Aorta (tissue), 5 donors: ENCODE measurements around the gene KNCN. TPM values are rescaled to one million over a fixed set of nuclear protein-coding genes. Genes with fewer than 3 reads are reported as not detected.

Source experiments
- ATAC-seq: fragments of 200-7000 bp; cut with Tn5 transposase; one replicate; pipeline ENCODE4 v1.9.1; 2022; ENCODE audit warnings: moderate library complexity; ENCODE audit not compliant: low FRiP score
- DNase-seq, 2 donors: peaks; one replicate each; pipeline ENCODE4 v3.0.0-alpha.2; 2020
- H3K27ac ChIP-seq, 2 donors: one replicate each; pipeline ENCODE4 v1.5.1; 2013; ENCODE audit warnings: low read length in 2 of 2, mild to moderate bottlenecking in 2 of 2, moderate library complexity in 2 of 2, control low read depth in 1 of 2, inconsistent platforms in 1 of 2, low read depth in 1 of 2
- H3K27me3 ChIP-seq, 2 donors: one replicate each; pipeline ENCODE4 v1.6.1; 2013; ENCODE audit warnings: control low read depth in 1 of 2, low read length in 1 of 2, mild to moderate bottlenecking in 1 of 2, moderate library complexity in 1 of 2; ENCODE audit not compliant: insufficient read depth in 2 of 2, control insufficient read depth in 1 of 2
- H3K36me3 ChIP-seq, 2 donors: one replicate each; pipeline ENCODE4 v1.6.1; 2013; ENCODE audit warnings: control low read depth in 1 of 2, low read length in 1 of 2, mild to moderate bottlenecking in 1 of 2; ENCODE audit not compliant: insufficient read depth in 2 of 2, control insufficient read depth in 1 of 2
- H3K4me1 ChIP-seq, 2 donors: one replicate each; pipeline ENCODE4 v1.6.1; 2013; ENCODE audit warnings: low read length in 2 of 2, control low read depth in 1 of 2, mild to moderate bottlenecking in 1 of 2, moderate library complexity in 1 of 2; ENCODE audit not compliant: insufficient read depth in 2 of 2, control insufficient read depth in 1 of 2
- H3K4me3 ChIP-seq, 2 donors: one replicate each; pipeline ENCODE4 v1.5.1; 2013; ENCODE audit warnings: low read length in 2 of 2, control low read depth in 1 of 2, mild to moderate bottlenecking in 1 of 2
- H3K9me3 ChIP-seq: one replicate; pipeline ENCODE4 v1.6.1; 2013; ENCODE audit warnings: mild to moderate bottlenecking, low read length; ENCODE audit not compliant: control insufficient read depth
- WGBS, 2 donors: extraction: QIAGEN DNeasy Blood & Tissue Kit; methylation state at CpG; one replicate each; pipeline ENCODE4 v1.1.7; 2013; 5-methylcytosine and 5-hydroxymethylcytosine counted together
- intact Hi-C, 2 donors: fragments of 100-400 bp; cut with DNase I; formaldehyde crosslinking; loops; one replicate each; pipeline versions ENCODE4 v1.14.2 to v1.15.0; 2022
- long read RNA-seq, 2 donors: library from polyadenylated mRNA; unstranded; transcript quantifications; one replicate each; pipeline ENCODE4 v2.0.0, GENCODE V29; 2020 to 2021
- polyA plus RNA-seq, 2 donors: library from polyadenylated mRNA; stranded (reverse); fragments of 200-250 nt; gene quantifications; one replicate each; pipeline ENCODE4 v1.2.3, GENCODE V29; 2013
- total RNA-seq, 2 donors: library from RNA; stranded (reverse); fragmentation: NEBNext Ultra II Directional; extraction: Animal tissue kit (Norgen Biotek cat#: 25700); gene quantifications; one replicate each; pipeline ENCODE4 v1.2.1, GENCODE V29; 2021
- donor health status: healthy with polysubstance abuse.
- donor health status: Bipolar disorder and iron deficiency.
- donor health status: DM: no; HTN: no; CAD: no.
- donor health status: DM: no; HTN: no; CAD: no.
- donor health status: DM: yes; HTN: yes; CAD: no.

The KNCN gene
- total RNA-seq, result not detected
- polyA plus RNA-seq, result under 1 TPM in 1 of 2 donors, not detected in 1; 0.15 TPM
- long read RNA-seq, donor 1, result 0 reads
- long read RNA-seq, donor 2, result 0 reads

DNA sequence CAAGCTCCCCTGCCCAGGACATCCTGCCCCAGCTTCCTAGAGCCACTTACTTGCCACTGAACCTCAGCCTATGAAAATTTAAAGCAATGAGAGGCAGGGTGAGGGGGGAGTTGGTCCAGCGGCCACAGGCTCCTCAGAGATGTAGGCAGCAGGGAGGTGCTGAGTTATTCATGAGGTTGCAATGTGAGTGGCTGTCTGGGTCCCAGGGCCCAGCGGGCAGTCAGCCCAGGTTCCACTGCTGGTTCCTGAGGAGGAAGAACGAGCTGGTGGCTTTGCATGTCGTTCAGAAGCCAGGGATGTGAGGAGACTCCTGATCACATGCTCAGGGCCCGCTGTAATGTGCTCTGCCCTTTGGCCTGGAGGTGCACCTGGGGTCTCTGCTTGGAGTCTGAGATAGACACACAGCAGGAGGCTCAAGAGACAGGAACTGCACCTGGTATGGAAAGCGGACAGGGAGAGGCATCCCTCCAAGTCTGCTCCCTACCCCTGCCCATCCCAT lies at the start of gene KNCN:
Gene KNCN, minus strand, starts transcription at position 51 of the 499 bp plus-strand sequence. CDS start 432 bp downstream, outside the sequence.
- intact Hi-C loops, result no loop called here
- no peaks in the 10 kb centered on the region for H3K9me3 ChIP-seq
- ATAC-seq, result no peak
- no peak within 1 kb of the TSS for H3K4me3 ChIP-seq
- 71 to 78% methylated on average over 6 of the region's 6 CpGs for WGBS, 2 donors
- H3K27me3 ChIP-seq, result no peaks in the 10 kb centered on the region
- peak in 1 of 2 donors; percentile 70 for DNase-seq
- no peak within 1 kb of the TSS for H3K27ac ChIP-seq
- H3K36me3 ChIP-seq, result no peaks in the 10 kb centered on the region
- no peaks in the 10 kb centered on the region for H3K4me1 ChIP-seq

DNA sequence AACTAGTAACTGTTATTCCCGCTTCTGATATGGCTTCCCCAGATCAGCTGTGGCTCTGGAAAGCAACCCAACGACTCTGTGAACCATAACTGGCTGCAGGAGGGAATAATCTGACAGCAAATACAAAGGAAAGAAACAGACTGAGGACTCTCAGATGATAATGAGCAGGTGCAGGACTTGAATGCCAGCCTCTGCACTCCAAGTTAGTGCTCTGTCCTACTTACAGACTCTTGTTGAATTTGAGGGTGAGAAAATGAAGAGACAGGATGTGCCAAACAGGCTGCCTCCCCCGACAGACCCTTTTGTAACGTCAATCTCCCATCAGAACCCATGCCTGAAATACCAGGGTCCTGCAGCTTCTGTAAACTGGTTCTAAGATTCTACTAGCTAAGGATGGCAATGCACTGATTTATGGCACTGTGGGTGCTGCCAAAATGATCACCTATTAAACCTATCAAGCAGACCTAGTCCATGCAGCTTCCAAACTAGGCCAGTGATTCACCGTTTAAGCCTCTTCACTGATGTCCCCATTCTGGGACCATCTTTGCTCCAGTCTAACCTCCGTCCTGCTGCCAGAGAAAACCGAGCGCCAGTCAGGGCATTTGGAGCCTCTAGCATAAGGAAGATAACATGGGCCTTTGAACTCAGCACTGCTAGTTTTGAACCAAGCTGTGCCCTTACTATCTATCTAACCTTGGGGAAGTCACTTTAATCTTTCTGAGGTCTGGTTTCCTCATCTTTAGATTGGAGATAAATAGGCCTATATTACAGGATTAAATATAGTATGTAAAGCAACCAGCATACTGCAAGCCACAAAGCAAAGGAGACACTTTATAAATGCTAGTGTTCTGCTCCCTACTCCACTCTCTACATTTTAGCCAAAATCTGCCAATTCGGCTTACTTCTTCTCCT lies 47.9 kb upstream of the KNCN start:
- ATAC-seq, result no peak
- H3K4me1 ChIP-seq, result peaks cover 0 to 2% of the 10 kb centered on the region in 2 donors
- H3K36me3 ChIP-seq, result no peaks in the 10 kb centered on the region
- 81 to 82% methylated on average over 9 of the region's 9 CpGs for WGBS, 2 donors
- intact Hi-C loops, result no loop called here
- H3K27me3 ChIP-seq, result no peaks in the 10 kb centered on the region
- no peak overlapping the region for H3K4me3 ChIP-seq
- no peaks in the 10 kb centered on the region for H3K9me3 ChIP-seq
- H3K27ac ChIP-seq, result no peak overlapping the region
- DNase-seq, result no peak

DNA sequence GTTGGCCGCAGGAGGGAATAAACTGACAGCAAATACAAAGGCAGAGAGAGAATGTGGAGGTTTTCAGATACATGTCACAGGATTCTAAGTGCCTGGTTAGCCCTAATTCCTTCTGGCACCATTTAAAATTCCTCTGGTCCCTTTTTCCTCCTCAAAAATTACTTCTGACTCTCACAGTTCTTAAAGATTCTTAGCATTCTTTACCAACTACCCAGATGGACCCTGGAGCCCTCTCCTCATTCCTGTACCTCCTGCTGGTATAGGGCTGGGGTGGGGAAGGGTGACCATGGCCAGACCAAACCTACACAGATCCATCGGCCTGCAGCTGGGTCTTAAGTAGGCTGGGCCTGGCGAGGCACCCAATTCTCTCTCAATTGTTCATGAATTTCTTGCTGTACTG lies 45.4 kb upstream of the KNCN start:
- Histone ChIP-seq H3K9me3 (no peaks in the 10 kb centered on the region), H3K27me3 (no peaks in the 10 kb centered on the region), H3K27ac (no peak overlapping the region), H3K4me3 (no peak overlapping the region), H3K36me3 (peaks cover 2 to 8% of the 10 kb centered on the region in 2 donors), H3K4me1 (no peaks in the 10 kb centered on the region)
- WGBS, 2 donors, result 87% methylated on average over 3 of the region's 3 CpGs
- ATAC-seq (no peak), DNase-seq (no peak)
- intact Hi-C loops, result no loop called here

DNA sequence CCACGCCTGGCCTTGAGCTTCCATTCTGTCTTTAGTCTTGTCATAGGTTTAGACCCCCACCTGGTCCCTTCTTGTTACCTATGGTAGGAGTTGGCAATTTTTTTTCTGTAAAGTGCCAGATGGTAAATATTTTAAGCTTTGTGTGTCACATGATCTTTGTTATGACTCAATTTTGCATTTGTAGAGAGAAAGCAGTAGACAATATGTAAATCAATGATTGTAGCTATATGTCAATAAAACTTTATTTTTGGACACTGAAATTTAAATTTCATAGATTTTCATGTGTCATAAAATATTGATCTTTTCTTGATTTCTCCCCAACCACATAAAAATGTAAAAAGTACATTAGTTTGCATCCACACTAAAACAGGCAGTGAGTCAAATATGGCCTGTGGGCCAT lies 44.6 kb upstream of the KNCN start:
- Histone ChIP-seq H3K9me3 (no peaks in the 10 kb centered on the region), H3K36me3 (peaks cover 7 to 8% of the 10 kb centered on the region in 2 donors), H3K27ac (no peak overlapping the region), H3K27me3 (no peaks in the 10 kb centered on the region), H3K4me1 (no peaks in the 10 kb centered on the region), H3K4me3 (no peak overlapping the region)
- intact Hi-C loops, result no loop called here
- no peak for ATAC-seq
- DNase-seq, result no peak
- 97 to 100% methylated on average over 1 of the region's 1 CpG for WGBS, 2 donors

DNA sequence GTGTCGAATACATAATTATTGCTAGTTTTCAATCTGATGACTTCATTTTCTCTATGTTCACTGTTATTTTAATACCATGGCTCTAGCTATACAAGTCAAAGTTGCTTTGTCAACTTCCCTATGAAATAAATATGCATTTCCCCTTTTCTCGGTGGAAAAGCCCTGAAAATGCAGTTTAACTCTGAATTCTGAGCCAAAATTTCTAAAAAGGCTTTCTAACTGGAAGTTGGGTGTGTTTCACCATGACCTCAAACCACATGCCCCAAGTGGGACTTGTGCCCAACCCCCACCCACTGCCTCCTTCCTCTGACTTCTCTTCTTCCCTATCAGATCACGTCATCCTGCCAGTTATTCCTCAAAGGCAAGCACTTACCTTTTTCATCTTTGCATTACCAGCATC lies 43.7 kb upstream of the KNCN start:
- H3K36me3 ChIP-seq, result peaks cover 8 to 9% of the 10 kb centered on the region in 2 donors
- H3K27ac ChIP-seq, result no peak overlapping the region
- H3K9me3 ChIP-seq, result no peaks in the 10 kb centered on the region
- DNase-seq, result peak; percentile 83 to 91
- H3K4me3 ChIP-seq, result no peak overlapping the region
- ATAC-seq, result peak; percentile 57
- intact Hi-C loops, result no loop called here
- 52 to 56% methylated on average over 3 of the region's 3 CpGs for WGBS, 2 donors
- H3K4me1 ChIP-seq, result no peaks in the 10 kb centered on the region
- no peaks in the 10 kb centered on the region for H3K27me3 ChIP-seq

DNA sequence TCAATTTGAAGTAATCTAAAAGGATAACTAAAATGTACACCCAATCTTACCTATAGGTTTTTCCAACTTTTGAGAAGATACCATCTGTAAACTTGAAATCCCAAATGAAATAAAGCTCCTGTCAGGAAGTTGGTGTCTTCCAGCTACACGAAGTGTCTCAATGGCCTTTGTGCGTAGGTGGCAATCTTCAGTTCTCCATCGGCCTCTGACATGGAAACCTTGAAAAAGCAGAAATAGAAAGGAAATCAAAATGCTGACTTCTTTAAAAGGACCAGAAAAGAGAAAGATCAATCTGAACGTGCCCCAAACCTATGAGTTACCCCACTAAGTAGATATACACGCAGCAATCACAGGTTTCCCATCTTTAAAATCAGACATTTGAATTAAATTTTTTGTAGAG lies 42.6 kb upstream of the KNCN start:
- H3K36me3 ChIP-seq, result peaks cover 8 to 13% of the 10 kb centered on the region in 2 donors
- intact Hi-C loops, result no loop called here

DNA sequence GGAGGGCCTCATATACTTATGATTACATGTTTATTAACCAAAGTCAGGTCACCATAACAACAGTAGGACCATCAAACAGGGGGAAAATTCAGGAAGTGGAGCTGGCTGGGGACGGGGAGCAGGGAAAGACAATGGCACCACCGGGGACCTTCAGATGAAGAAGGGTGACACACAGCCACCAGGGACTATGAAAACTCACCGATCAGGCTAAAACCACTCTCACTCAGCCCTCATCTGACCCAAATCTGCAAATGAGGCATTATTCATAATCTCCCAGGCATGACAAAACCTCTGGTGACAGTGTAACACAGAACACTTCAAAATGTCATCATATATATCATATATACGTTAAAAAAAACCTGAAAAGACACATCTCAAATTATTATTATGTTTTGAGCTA lies 41.4 kb upstream of the KNCN start:
- Histone ChIP-seq H3K27me3 (no peaks in the 10 kb centered on the region), H3K36me3 (peaks cover 8 to 13% of the 10 kb centered on the region in 2 donors), H3K9me3 (no peaks in the 10 kb centered on the region), H3K4me3 (no peak overlapping the region), H3K4me1 (no peaks in the 10 kb centered on the region), H3K27ac (no peak overlapping the region)
- intact Hi-C loops, result no loop called here
- DNase-seq (no peak), ATAC-seq (no peak)
- WGBS, 2 donors, result 90 to 94% methylated on average over 4 of the region's 4 CpGs

More for the DNA sequence above, 42.6 kb upstream of the KNCN start:
- ATAC-seq, result no peak
- no peak overlapping the region for H3K27ac ChIP-seq
- WGBS, 2 donors, result 92 to 93% methylated on average over 5 of the region's 5 CpGs
- DNase-seq, result no peak
- no peaks in the 10 kb centered on the region for H3K4me1 ChIP-seq
- no peaks in the 10 kb centered on the region for H3K9me3 ChIP-seq
- no peaks in the 10 kb centered on the region for H3K27me3 ChIP-seq
- H3K4me3 ChIP-seq, result no peak overlapping the region

DNA sequence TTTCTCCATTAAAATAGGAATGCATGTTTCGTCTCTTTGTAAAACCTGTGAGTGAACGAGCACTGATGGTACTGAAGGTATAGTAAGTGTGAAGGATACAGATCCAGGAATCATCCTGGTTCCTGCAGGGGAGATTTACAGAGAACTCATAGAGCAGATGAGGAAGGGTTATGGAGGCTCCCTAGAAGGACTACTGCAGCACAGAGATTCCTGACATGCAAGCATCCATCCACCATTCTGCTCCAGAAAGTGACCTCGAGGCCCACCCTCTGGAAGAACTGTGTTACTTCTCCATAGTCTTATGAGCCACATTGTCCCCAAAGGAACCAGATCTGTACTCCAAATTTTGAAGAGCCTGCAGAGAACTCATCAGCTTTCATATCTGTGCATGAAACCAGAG lies 38.1 kb upstream of the KNCN start:
- H3K4me3 ChIP-seq, result no peak overlapping the region
- H3K9me3 ChIP-seq, result no peaks in the 10 kb centered on the region
- no peaks in the 10 kb centered on the region for H3K27me3 ChIP-seq
- peaks cover 11 to 16% of the 10 kb centered on the region in 2 donors for H3K36me3 ChIP-seq
- no peak for DNase-seq
- intact Hi-C loops, result no loop called here
- no peaks in the 10 kb centered on the region for H3K4me1 ChIP-seq
- ATAC-seq, result no peak
- 81 to 92% methylated on average over 3 of the region's 3 CpGs for WGBS, 2 donors
- H3K27ac ChIP-seq, result no peak overlapping the region

DNA sequence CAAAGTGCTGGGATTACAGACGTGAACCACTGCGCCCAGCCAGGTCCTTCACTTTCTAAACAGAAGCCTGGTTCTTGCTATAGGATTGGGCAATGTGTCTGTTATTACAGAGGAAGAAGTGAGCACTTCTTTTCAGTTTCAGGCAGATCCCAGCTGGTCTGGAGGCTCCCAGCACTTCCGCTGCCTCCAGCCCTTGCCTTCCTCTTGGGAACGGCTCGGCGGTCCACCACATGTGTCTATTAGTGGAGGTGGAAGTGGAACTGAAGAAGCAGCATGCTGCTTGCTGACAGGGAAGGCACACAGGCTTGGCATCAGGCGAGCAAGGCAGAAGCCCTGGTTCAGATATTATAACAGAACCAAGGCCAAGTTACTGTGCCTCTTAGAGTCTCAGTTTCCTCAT lies 35.6 kb upstream of the KNCN start:
- 87% methylated on average over 7 of the region's 7 CpGs for WGBS, 2 donors
- DNase-seq (peak in 1 of 2 donors; percentile 87), ATAC-seq (peak; percentile 52)
- no peak overlapping the region for H3K4me3 ChIP-seq
- no peaks in the 10 kb centered on the region for H3K27me3 ChIP-seq
- no peak overlapping the region for H3K27ac ChIP-seq
- intact Hi-C loops, result no loop called here
- no peaks in the 10 kb centered on the region for H3K4me1 ChIP-seq
- no peaks in the 10 kb centered on the region for H3K9me3 ChIP-seq
- peaks cover 3 to 21% of the 10 kb centered on the region in 2 donors for H3K36me3 ChIP-seq
